Ishikawa (cell line): ENCODE results near the gene PIGV.

Source experiments
- CEBPB ChIP-seq: IDR thresholded peaks from 2 replicates; pipeline ENCODE4 v1.6.1; 2012
- EP300 ChIP-seq: IDR thresholded peaks from 2 replicates; pipeline ENCODE4 v1.6.1; 2012; ENCODE audit warnings: borderline replicate concordance
- MAX ChIP-seq: IDR thresholded peaks from 2 replicates; pipeline ENCODE4 v1.6.1; 2012
- RAD21 ChIP-seq: IDR thresholded peaks from 2 replicates; pipeline ENCODE4 v1.6.1; 2012; ENCODE audit warnings: low read depth
- TAF1 ChIP-seq: IDR thresholded peaks from 2 replicates; pipeline ENCODE4 v1.6.1; 2012; ENCODE audit warnings: low read depth, mild to moderate bottlenecking
- YY1 ChIP-seq: IDR thresholded peaks from 2 replicates; pipeline ENCODE4 v1.6.1; 2012; ENCODE audit warnings: low read depth
- ZBTB7A ChIP-seq: IDR thresholded peaks from 2 replicates; pipeline ENCODE4 v1.6.1; 2012; ENCODE audit warnings: low read depth

GRCh38 chr1:26791626-26792025 lies 3.9 kb downstream of the PIGV start:
- TF ChIP-seq RAD21 = no peak
- no peak for TF ChIP-seq MAX
- TF ChIP-seq YY1 = no peak
- no peak for TF ChIP-seq TAF1
- no peak for TF ChIP-seq ZBTB7A
- TF ChIP-seq EP300 = no peak
- no peak for TF ChIP-seq CEBPB
